Measurements from ENCODE around the gene RBM15B.
"Not testable (repeated sequence)": the region's sequence is repeated elsewhere in the genome, so short reads cannot be mapped to it uniquely, and the experiment has no call there.

Gene RBM15B

GRCh38 chr3:51378065-51378464 is 13.0 kb upstream of the RBM15B start:
- DNase-seq (ENCODE audit: low read depth), result no peak

- DNase-seq (ENCODE audit: low read depth), result no peak
These were observed 12.4 kb upstream of the RBM15B start for GRCh38 chr3:51378726-51379125.

GRCh38 chr3:51379301-51379700 is 11.8 kb upstream of the RBM15B start:
- no peak for DNase-seq (ENCODE audit: low read depth)

GRCh38 chr3:51379746-51380455 is 11.2 kb upstream of the RBM15B start:
- no peak for DNase-seq (ENCODE audit: low read depth)

- DNase-seq (ENCODE audit: low read depth), result no peak
These were observed 10.3 kb upstream of the RBM15B start for GRCh38 chr3:51380601-51381332.

- no peak for DNase-seq (ENCODE audit: low read depth)
These were observed 9.8 kb upstream of the RBM15B start for GRCh38 chr3:51381333-51381705.

- DNase-seq (ENCODE audit: low read depth), result no peak
These were observed 8.9 kb upstream of the RBM15B start for GRCh38 chr3:51382076-51382745.

GRCh38 chr3:51382947-51383578 is 8.0 kb upstream of the RBM15B start:
- no peak for DNase-seq (ENCODE audit: low read depth)

- DNase-seq (ENCODE audit: low read depth), result no peak
These were observed 6.9 kb upstream of the RBM15B start for GRCh38 chr3:51384055-51384725.

GRCh38 chr3:51384726-51385473 is 6.2 kb upstream of the RBM15B start, which contains the start of gene MANF:
Gene MANF, plus strand, starts transcription at chr3:51385291. Its CDS starts 52 bp downstream, at chr3:51385343.
- peak; percentile 96 for DNase-seq (ENCODE audit: low read depth)

GRCh38 chr3:51385621-51386091 is 5.4 kb upstream of the RBM15B start:
- DNase-seq (ENCODE audit: low read depth), result no peak

GRCh38 chr3:51386159-51386851 is 4.8 kb upstream of the RBM15B start:
- DNase-seq (ENCODE audit: low read depth), result no peak

- no peak for DNase-seq (ENCODE audit: low read depth)
These were observed 4.2 kb upstream of the RBM15B start for GRCh38 chr3:51386852-51387229.

- DNase-seq (ENCODE audit: low read depth), result not testable (repeated sequence)
These were observed 3.8 kb upstream of the RBM15B start for GRCh38 chr3:51387281-51387680.

GRCh38 chr3:51388286-51389029 is 2.6 kb upstream of the RBM15B start:
- DNase-seq (ENCODE audit: low read depth), result no peak

GRCh38 chr3:51389423-51390183 is 1.5 kb upstream of the RBM15B start:
- DNase-seq (ENCODE audit: low read depth), result peak; percentile 35

GRCh38 chr3:51390246-51391074 is 625 bp upstream of the RBM15B start:
- no peak for DNase-seq (ENCODE audit: low read depth)
